NCI-H748 (cell line): ENCODE measurements around the gene HS3ST4.

Experiments used
- DNase-seq: peaks from one replicate; lab custom pipeline; 2025; ENCODE audit not compliant: unreplicated experiment; lab: John Stamatoyannopoulos, UW

HS3ST4 gene

DNA sequence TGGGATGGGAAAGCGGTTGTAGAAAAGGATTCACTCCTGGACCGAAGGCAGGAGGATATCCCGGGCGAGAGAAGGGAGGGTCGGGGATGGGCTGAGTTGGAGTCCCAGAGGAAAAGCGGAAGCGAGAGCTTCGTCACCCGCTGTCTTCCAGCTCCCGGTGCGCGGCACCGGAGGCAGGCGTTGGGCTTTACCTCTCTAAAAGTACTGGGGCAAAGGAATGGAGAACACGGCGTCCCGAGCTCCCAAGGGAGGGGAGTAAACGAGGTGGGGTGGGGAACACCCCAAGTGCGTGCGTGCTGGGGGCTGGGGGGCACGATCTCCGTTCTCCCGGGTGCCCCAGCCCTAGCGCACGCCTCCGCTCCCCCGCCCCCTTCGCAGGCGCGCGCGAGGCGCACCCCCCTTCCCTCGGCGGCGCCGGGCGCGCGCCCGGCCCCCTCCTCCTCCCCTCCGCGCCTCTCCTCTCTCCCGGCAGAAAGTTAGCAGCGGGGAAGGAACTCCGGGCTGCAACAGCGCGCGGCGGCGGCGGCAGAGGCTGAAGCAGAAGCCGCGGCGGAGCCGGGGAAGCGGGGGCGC, at the start of gene HS3ST4:
Gene HS3ST4, plus strand, starts transcription at position 441 of the 573 bp plus-strand sequence.
- peak; percentile 41 for DNase-seq

DNA sequence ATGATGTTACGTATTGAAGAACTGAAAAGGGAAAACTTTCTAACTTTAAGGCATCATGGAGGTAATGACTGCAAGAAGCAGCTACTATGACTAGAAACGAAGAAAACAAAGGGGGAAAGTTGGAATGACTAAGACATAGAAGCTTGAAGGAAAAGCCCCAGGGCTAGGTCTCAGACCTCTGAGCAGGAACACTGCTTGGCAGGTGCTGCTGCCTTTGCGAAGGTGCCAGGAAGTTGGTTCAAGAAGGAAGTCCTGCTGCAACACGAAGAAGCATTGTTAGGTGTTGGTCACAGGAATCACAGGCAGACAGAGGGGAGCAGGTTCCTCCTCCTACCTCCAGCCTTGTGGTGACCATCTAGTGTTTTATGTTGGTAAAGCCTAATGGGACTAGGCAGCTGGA, 48.1 kb upstream of the HS3ST4 start:
- no peak for DNase-seq

DNA sequence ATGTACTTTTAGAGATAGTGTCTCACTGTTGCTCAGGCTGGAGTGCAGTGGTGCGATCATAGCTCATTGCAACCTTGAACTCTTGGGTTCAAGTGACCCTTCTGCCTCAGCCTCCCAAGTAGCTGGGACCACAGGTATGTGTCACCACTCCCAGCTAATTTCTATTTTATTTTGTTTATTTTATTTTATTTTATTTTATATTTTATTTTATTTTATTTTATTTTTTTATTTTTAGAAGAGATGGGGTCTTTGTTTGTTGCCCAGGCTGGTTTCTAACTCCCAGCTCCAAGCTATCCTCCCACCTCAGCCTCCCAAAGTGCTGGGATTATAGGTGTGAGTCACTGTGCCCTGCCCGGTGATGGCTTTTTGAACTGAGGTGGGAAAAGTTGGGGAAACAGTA, 35.1 kb upstream of the HS3ST4 start:
- DNase-seq: no peak

DNA sequence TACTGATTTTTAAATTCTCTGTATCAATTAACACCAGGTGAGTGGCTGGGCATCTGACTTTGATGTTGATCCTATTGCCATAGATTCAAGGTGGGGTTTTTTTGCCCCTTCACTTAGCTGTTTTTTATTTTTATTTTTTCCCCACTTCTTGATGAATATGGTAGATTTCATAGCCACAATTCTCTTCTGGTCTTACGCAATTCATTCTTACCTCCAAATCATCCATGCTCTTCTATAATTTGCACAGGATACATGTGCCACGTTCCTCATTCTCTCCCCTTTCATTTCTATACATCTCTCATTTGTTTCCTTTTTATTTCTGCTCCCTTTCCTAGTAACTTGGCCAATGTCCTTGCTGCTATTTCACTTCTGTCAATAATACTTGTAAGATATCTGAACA, 14.9 kb upstream of the HS3ST4 start:
- DNase-seq: no peak

DNA sequence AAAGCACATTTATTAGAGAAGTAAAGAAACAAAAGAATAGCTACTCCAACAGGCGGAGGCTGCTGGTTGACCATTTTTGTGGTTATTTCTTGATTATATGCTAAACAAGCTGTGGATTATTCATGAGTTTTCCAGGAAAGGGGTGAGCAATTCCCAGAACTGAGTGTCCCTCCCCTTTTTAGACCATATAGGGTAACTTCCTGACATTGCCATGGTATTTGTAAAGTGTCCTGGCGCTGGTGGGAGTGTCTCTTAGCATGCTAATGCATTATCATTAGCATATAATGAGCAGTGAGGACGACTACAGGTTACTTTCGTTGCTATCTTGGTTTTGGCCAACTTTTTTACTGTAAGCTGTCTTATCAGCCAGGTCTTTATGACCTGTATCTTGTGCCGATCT, 12.2 kb upstream of the HS3ST4 start:
- DNase-seq: no peak

DNA sequence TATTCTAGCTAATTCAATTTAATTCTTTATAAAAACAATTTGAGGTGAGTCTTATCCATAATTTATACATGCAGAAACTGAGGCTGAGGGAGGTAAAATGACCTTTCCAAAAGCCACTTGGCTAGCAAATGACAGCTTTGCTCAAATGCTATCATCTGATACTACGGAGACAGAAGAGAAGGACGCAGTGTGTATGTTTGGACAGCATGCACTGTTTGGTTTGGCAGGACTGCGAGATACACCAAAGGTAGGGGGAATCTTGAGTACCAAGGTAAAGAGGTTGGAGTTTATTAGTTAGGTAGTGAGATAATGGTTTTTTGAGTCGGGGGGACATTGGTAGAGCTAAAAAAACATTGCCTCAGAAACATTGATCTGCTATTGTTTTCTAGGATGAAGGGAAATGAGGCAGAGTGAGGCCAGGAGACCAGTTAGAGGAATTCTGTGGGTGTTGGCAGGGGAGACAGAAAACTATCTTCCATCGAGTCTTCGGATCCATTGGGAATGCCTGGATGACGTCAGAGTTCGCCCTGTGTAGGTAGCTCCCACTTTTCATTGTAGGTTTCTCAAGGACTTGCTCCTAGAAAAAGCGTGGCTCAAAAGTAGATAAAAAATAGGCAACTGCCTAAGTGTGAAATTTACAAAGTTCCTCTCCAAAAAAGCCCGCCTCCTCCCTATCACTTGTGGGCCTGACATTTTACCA, 2.5 kb upstream of the HS3ST4 start:
- no peak for DNase-seq

DNA sequence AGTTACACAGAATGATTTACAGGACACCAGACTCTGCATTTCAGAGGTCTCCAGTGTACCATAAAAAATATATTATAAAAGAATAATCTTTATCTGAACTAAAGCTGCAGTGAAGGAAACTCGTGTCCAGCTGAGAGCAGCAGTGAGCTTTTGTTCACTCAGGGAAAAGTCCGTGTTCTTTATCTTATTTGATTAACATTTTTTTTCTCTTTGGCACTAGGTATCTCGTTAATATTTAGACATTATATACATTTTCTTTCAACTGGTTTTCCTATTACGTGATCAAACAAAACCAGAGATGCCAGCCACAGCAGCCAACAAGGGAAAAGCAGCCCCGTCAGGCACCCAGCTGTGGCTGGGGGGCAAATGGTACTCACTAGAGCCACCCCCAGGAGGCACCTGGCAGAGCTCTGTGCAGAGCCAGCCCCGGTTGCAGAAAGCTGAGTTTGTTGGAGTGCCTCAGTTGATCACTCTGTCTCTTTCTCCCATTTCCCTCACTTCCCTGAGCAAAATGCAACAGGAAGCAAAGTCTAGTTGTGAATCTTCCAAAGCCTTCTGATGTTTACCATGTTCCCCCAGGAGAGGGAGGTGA, 1.1 kb upstream of the HS3ST4 start:
- no peak for DNase-seq

DNA sequence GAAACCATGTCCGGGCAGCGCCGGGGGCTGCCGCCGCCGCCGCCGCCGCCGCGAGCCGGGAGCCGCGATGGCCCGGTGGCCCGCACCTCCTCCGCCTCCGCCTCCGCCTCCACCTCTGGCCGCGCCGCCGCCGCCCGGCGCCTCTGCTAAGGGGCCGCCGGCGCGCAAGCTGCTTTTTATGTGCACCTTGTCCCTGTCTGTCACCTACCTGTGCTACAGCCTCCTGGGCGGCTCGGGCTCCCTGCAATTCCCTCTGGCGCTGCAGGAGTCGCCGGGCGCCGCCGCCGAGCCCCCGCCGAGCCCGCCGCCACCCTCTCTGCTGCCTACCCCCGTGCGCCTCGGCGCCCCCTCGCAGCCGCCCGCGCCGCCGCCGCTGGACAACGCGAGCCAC, 587 bp downstream of the HS3ST4 start:
- peak; percentile 15 for DNase-seq

DNA sequence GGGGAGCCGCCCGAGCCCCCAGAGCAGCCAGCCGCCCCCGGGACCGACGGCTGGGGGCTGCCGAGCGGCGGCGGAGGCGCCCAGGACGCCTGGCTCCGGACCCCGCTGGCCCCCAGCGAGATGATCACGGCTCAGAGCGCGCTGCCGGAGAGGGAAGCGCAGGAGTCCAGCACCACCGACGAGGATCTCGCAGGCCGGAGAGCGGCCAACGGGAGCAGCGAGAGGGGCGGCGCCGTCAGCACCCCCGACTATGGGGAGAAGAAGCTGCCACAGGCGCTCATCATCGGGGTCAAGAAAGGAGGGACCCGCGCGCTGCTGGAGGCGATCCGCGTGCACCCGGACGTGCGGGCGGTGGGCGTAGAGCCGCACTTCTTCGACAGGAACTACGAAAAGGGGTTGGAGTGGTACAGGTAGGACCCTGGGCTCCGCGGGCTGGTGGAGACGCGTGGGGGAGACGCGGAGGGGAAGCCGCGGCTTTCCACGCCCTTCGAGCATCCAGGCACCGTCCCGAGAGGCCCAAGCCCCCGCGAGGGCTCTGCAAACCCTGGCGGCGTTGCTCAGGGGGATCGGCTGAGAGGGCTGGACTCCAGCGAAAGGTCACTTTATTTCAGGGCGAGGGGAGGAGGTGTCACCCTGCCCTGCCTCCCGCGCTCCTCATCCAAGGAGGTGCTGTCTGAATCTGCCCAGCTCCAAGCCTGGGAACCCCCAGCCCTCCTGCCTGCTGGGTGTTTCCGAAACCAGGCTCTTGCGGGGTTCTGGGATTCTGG, 1.2 kb downstream of the HS3ST4 start:
- peak; percentile 23 for DNase-seq

DNA sequence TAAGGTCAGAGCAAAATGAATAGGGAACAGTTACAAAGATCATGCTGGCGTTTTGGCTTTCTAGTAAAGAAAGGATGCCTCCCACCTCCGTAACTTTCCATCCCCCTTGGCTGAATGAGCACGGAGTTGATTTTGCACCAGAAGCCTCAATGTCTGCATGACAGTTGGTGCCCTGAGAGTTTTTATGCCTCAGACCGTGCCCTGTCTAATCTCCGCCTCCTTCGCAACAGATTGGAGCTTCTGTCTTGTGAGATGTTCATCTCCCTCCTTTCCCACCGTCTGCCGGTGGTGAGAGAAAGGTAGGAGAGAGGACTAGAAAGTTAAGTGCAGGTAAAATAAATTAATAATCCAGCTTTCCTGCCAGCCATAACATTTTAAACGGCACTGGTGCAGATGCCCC, 1.9 kb downstream of the HS3ST4 start:
- DNase-seq: no peak

DNA sequence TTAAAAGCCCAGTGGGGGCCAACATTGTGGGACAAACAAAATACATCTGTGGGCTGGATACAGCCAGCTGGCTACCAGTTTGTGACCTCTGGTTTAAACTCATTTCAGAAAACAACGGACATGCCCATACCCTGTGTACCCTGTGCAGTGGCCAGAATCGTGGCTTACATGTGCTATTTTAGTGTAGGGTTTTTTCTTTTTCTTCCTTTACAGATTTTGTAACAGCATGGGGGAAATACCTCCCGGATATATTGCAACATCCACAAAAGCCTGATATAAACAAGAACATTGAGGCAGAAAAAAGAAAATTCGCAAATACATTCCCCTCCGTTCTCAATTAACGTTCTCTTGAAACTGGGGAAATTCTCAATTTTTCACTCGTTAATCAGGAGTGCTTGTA, 7.3 kb downstream of the HS3ST4 start:
- no peak for DNase-seq

DNA sequence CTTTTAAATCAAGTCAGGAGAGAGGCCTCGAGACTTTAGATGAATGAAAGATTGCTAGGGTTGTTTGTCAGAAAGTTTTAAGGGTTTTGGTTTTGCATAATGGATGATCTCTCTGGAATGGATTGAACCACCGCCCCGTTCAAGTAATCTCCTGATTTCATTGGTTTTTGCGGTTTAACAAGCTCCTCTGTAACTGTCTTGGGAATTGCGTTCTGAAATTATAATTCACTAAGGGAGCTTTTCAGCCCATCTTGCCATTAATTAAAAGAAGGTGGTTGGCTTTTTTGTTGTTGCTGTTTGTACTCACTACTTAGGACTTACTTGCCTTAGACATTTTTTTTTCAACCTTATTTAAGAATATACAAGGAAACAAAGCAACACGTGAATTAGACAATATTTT, 8.8 kb downstream of the HS3ST4 start:
- no peak for DNase-seq

DNA sequence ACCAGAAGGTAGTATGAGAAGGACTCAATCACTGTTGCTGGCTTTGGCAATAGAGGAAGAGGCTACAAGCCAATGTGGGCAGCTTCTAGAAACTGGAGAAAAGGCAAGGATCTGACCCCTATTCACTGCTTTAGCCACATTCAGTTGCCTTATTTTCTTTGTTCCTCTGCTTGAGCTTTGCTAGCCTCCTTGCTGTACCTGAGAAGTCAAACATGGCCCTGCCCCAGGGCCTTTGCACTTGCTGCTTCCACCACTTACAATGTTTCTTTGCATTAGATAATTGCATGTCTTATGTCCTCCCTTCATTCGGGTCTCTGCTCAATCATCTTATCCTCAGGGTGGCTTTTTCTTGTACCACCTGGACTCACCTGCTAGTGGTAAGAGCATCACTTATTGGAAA, 15.8 kb downstream of the HS3ST4 start:
- no peak for DNase-seq

DNA sequence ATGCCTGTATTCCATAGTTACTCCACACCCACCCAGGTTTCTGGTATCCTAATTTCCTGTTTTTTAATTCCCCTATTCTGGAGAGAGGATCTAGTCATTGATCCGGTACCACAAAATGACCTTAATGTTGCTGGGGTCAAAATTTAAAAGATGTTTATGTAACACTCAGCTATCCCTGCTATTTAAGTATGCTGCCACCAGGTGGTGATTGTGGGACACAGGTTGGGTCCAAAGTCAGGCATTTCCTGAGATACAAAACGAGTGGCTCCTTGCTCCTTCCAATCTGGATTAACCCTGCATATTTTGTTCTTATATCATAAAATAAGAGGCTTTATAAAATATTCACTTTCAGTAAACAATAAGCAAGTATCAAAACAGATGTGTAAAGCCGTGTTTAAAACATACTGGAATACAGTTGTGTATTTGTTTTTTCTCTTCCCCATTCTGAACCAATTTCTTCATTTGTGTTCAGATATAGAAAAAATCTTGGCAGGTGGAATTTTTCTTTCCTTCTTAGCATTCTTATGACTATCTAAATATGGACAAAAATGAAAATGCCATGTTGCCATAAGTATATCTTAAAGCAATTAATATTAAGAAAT, 16.3 kb downstream of the HS3ST4 start:
- DNase-seq: peak; percentile 50

DNA sequence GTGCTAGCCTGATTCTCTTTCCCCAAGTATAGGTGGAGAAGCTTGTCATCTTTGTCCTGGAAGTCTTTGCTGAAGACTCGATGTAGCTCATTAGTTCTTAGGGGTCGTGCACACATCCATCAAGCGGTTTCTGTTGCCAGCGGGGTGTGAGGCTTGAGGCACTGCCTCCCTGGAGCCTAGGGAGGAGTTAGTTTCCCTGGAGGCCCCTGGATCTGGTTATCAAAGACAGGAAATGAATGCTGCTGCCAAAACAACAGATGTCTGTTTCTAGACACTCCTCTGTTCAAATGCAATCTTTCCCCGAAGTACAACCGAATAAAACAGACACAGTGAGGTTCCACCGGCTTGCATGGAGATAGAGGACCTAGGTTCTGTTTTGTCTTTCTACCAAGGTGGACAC, 17.5 kb downstream of the HS3ST4 start:
- no peak for DNase-seq

DNA sequence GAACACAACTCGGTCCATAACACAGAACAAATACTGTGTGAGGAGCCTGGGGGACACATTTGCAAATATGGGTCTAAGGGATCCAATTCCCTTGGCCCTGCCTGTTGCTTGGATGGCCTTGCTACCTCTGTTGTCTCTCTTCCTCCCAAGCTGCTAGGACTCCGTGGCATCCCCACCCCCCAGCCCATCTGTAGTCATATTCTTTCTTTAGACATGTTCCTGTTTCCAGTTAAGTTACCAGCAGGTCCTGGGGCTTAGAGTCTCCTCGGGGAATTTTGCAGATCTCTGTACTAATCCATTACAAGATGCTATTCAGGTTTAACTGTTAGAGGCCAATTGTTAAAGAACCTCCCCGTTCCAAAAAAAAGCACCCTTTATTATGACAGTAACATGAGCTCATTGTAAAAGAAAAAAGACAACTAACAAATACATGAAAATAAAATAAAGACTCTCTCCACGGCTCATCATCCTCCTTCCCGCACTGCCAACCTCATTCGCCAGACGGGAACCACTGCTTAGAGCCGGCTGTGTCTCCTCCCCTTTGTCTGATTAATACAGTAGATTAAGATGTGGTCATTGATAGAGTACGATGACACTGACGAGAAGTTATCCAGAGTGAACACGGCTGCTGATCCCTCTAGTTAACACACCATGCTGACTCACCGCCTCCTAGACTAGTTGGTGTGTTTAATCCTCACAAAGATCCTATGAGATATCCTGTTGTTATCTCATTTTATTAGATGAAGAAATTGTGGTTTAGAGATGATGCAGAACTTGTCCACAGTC, 22.2 kb downstream of the HS3ST4 start:
- DNase-seq: no peak

DNA sequence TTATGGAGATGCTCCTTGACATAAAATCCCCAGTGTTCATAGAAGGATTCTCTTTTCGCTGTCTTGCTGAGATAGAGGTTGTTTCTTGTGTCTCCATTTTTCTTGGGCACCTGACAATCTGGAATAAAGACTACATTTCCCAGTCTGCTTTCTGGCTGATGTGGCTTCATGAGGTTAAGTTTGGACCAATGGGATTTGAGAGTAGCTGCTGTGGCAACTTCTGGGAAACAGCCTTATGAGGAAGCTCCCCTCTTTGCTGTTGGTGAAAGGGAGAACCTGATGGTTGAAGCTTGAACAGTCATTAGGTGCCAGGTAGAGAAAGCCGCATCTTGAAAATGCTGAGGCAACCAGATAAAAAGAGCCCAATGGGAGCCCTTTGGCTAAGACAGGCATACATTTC, 24.4 kb downstream of the HS3ST4 start:
- DNase-seq: no peak

DNA sequence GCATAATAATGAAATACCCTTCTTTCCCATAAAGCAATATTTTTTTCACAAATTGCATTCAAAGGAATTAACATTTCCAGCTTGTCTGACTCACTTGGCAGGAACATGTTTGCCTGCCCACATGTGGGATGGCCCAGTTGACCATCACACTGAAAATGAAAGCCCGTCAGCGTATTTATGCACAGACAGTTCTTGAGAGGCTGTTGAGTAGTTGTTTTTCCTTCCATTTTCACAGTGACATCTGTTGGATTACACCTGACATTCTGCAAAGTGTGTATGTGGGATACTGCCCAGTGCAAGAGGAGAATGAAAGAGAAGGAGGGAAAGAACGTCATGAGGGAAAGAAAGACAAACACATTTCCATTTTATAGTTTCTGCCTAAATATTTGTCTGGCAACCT, 29.7 kb downstream of the HS3ST4 start:
- no peak for DNase-seq

DNA sequence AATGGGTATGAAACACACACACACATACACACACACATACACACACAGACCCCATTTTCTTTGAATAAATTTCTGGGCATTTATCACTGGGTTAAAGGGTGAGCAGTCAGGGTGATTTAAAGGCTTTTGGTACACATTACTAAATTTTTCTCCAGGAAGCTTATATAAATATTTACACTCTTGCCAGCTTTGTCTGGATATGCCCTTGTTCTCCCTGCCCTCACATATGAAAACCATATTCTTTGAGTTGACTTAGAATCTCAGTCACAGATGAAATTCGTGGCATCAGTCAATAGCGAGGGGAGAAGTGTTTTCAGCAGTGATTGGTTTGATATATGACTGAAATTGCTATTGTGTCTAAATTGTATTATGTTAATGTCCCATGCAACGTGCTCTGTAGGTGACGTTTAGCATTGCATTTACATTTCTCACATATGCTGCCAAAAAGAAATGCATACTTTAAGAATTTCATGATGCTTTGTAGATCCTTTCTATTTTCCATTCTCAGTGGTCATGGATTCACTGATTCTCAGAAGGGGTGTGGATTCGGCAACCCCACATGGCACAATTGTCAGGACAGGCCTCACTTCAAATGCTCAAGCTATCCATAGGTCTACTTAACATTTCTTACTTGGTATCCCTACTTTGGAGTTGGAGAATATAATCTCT, 34.8 kb downstream of the HS3ST4 start:
- DNase-seq: no peak

DNA sequence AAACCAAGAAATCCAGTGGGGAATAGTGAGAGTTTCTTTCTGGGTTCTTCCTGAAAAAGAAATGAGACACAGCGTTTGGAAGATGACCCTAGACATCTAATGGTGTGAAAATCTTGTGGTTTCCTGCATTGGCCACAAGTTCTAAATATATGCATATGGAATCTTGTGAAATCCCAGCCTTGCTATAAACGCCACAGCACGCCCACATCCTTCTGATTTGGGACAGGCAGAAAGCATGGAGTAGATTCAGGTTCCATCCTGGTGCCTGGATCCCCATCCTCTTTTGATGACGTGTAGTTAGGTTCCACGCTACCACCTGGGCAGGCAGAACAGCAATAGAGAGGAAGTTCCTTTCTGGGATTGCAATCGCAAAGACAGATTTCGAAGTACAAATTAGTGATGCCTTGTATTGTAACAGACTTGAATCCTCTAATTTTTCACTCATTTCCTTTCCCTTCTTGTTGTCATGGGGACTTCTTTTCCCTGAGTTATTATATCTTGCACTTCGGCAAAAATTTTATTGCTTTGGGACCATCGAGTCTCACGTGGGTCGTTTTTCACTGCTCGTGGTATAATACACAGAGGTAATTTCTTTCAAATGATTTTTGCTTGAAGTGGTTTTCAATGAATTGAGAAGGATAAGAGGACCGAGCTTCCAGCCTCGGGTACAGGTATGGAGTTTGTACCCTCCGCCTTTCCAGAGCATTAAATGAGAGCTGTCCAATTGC, 37.6 kb downstream of the HS3ST4 start:
- no peak for DNase-seq
